H1 (cell line): ENCODE results near the gene GNAS. TPM values are rescaled to one million over a fixed set of nuclear protein-coding genes. Genes with fewer than 3 reads are reported as not detected.

ENCODE experiments used
- ASH2L ChIP-seq: fragments of 200-600, 300-600 bp; sonication (generic); IDR thresholded peaks from one replicate; pipeline ENCODE4 v1.7.1; 2017; ENCODE audit warnings: low read length
- CEBPB ChIP-seq: IDR thresholded peaks from 2 replicates; pipeline ENCODE4 v1.6.1; 2012; ENCODE audit warnings: low read depth, low read length
- CHD1 ChIP-seq: IDR thresholded peaks from 2 replicates; pipeline ENCODE4 v1.6.1; 2012; ENCODE audit warnings: low read depth, low read length, improper control_type of control experiment
- JUND ChIP-seq: IDR thresholded peaks from 2 replicates; pipeline ENCODE4 v1.6.1; 2011; ENCODE audit warnings: mild to moderate bottlenecking, improper control_type of control experiment, low read length
- MAX ChIP-seq: IDR thresholded peaks from 2 replicates; pipeline ENCODE4 v1.6.1; 2012; ENCODE audit warnings: inconsistent platforms
- NRF1 ChIP-seq: IDR thresholded peaks from 2 replicates; pipeline ENCODE4 v1.6.1; 2011; ENCODE audit warnings: mild to moderate bottlenecking, low read depth, low read length, improper control_type of control experiment
- POLR2AphosphoS5 ChIP-seq: IDR thresholded peaks from 2 replicates; pipeline ENCODE4 v1.6.1; 2011; ENCODE audit warnings: low read depth, low read length
- RAD21 ChIP-seq, 2 experiments: IDR thresholded peaks in 1 of 2; conservative IDR thresholded peaks in 1 of 2; 2 replicates each; pipeline ENCODE4 v1.6.1; 2011; ENCODE audit warnings: low read depth in 2 of 2, low read length in 2 of 2, improper control_type of control experiment in 1 of 2, inconsistent platforms in 1 of 2, mild to moderate bottlenecking in 1 of 2, moderate library complexity in 1 of 2
- SIN3A ChIP-seq, 2 experiments: IDR thresholded peaks in 1 of 2; conservative IDR thresholded peaks in 1 of 2; 2 replicates each; pipeline ENCODE4 v1.6.1; 2011 to 2012; ENCODE audit warnings: low read length in 2 of 2, improper control_type of control experiment in 1 of 2, low read depth in 1 of 2, mild to moderate bottlenecking in 1 of 2
- SP1 ChIP-seq: IDR thresholded peaks from 2 replicates; pipeline ENCODE4 v1.6.1; 2011; ENCODE audit warnings: low read depth, low read length
- TAF1 ChIP-seq: IDR thresholded peaks from 2 replicates; pipeline ENCODE4 v1.6.1; 2011; ENCODE audit warnings: mild to moderate bottlenecking, low read depth, low read length
- TAF7 ChIP-seq: optimal IDR thresholded peaks from 2 replicates; pipeline ENCODE3; 2011; ENCODE audit warnings: low read depth, mild to moderate bottlenecking, inconsistent platforms, low read length, moderate library complexity, borderline replicate concordance
- YY1 ChIP-seq: IDR thresholded peaks from 2 replicates; pipeline ENCODE4 v1.6.1; 2011; ENCODE audit warnings: low read depth, mild to moderate bottlenecking, low read length
- polyA plus RNA-seq, 7 experiments: library from polyadenylated mRNA; depleted of rRNA in 3 of 7; stranded (reverse) in 5 of 7; unstranded in 2 of 7; fragments of >200 nt in 5 of 7; fragments of 200-250 nt in 2 of 7; gene quantifications; 1 replicate in 5 of 7; 2 replicates in 1 of 7; 4 replicates in 1 of 7; pipeline versions ENCODE4 v1.2.1 to v1.2.3, GENCODE V29; 2011 to 2013; ENCODE audit warnings: missing spikeins in 2 of 7, mixed read lengths in 2 of 7
- total RNA-seq: library from RNA; stranded (reverse); fragmentation: NEBNext Ultra II Directional; extraction: Animal tissue kit (Norgen Biotek cat#: 25700); gene quantifications from 2 replicates; pipeline ENCODE4 v1.2.1, GENCODE V29; 2021
- TF ChIP-seq, protein P1 (sequence below), 3 experiments: IDR thresholded peaks; 1 replicate in 2 of 3; 2 replicates in 1 of 3; pipeline versions ENCODE4 v1.5.1 to v1.6.1; 2011; ENCODE audit warnings: low read length in 3 of 3, mild to moderate bottlenecking in 3 of 3, inconsistent platforms in 2 of 3, low read depth in 1 of 3, moderate library complexity in 1 of 3; ENCODE audit not compliant: insufficient read depth in 1 of 3; ENCODE audit errors: control extremely low read depth in 1 of 3
- TF ChIP-seq, protein P2 (sequence below): IDR thresholded peaks from 2 replicates; pipeline ENCODE4 v1.6.1; 2011; ENCODE audit warnings: low read length, improper control_type of control experiment

GNAS gene
- total and polyA plus RNA-seq, 2 of the 8 experiments (the other 6 are each of a cell fraction or from before 2014, with no cell fraction given) = 989 to 1,613 TPM

DNA sequence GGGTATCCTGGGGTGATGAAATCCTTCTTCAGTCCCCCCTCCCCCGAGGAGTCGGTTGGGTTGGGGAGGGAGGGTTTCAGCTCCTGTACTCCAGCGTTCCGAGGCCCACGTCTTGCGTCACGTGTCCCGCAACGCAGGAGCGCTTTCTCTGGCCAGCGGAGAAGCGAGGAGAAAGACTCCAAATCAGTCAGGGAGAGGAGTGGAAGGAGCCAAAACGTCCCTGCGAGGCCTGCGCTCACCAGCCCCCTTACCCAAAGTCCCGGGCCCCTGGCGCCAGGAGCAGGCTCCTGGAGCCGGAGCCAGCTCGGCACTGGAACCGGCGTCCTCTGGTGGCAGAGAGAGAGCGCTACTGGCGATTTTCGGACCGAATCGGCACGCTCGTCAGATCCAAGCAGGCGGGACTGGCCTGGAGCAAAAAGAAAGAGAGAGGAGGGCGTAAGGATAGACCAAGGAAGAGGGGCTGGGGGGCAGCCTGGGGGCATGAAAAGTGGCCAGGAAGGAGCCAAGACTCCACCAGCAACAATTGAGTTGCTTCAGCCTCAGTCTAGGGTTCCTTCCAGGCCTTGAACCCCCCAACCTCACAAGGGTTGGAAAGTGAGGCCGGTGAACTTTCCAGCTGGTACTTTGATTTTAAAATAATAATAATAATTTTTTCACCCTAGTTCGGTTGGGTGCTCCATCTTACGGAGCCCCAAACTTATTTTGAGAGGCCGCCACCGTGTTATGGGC, at the start of gene GNAS (continued):
- TF ChIP-seq, protein P1, sequence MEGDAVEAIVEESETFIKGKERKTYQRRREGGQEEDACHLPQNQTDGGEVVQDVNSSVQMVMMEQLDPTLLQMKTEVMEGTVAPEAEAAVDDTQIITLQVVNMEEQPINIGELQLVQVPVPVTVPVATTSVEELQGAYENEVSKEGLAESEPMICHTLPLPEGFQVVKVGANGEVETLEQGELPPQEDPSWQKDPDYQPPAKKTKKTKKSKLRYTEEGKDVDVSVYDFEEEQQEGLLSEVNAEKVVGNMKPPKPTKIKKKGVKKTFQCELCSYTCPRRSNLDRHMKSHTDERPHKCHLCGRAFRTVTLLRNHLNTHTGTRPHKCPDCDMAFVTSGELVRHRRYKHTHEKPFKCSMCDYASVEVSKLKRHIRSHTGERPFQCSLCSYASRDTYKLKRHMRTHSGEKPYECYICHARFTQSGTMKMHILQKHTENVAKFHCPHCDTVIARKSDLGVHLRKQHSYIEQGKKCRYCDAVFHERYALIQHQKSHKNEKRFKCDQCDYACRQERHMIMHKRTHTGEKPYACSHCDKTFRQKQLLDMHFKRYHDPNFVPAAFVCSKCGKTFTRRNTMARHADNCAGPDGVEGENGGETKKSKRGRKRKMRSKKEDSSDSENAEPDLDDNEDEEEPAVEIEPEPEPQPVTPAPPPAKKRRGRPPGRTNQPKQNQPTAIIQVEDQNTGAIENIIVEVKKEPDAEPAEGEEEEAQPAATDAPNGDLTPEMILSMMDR (IDR thresholded peaks at IDR 0.05; ENCODE audit: control extremely low read depth in 1 of 3, insufficient read depth in 1 of 3, low read depth in 1 of 3, low read length in 3 of 3) = peak; percentile 81 to 95 (median 92)
- TF ChIP-seq RAD21 (IDR thresholded peaks at IDR 0.05 in 1 of 2, conservative IDR thresholded peaks at IDR 0.05 in 1 of 2; ENCODE audit: low read depth in 2 of 2, low read length in 2 of 2) (peak; percentile 70 to 85), POLR2AphosphoS5 (no peak), CEBPB (peak; percentile 26), YY1 (peak; percentile 72), MAX (peak; percentile 19; the same call in 1 of the 2 replicates), JUND (peak; percentile 3; the same call in 1 of the 2 replicates), ASH2L (peak; percentile 38), SIN3A (conservative IDR thresholded peaks at IDR 0.05 in 1 of 2, IDR thresholded peaks at IDR 0.05 in 1 of 2; ENCODE audit: low read depth in 1 of 2, low read length in 2 of 2) (0 out of 4 replicates have a peak, but pooled peaks of 1 of the 2 experiments have one; percentile 59), NRF1 (no peak), TAF1 (peak; percentile 71), TAF7 (peak; percentile 83), CHD1 (no peak), SP1 (0 out of 2 replicates have a peak, but pooled peaks have one; percentile 32)
- TF ChIP-seq, protein P2, sequence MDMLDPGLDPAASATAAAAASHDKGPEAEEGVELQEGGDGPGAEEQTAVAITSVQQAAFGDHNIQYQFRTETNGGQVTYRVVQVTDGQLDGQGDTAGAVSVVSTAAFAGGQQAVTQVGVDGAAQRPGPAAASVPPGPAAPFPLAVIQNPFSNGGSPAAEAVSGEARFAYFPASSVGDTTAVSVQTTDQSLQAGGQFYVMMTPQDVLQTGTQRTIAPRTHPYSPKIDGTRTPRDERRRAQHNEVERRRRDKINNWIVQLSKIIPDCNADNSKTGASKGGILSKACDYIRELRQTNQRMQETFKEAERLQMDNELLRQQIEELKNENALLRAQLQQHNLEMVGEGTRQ = peak; percentile 80
- TF ChIP-seq, all 59 proteins: peak for 16
